Testis (tissue), 2 donors: ENCODE measurements around the gene OTULINL.

Source experiments
- POLR2A ChIP-seq: fragments of 450-650 bp; IDR thresholded peaks from one replicate; pipeline ENCODE4 v1.6.1; 2017; ENCODE audit warnings: antibody characterized with exemption, mild to moderate bottlenecking, moderate library complexity
- TF ChIP-seq, protein P1 (sequence below), 3 experiments: fragments of 450-650 bp in 2 of 3; fragments of 200-600 bp in 1 of 3; sonication (generic) in 1 of 3; IDR thresholded peaks; one replicate each; pipeline ENCODE4 v1.5.1; 2016 to 2019; ENCODE audit warnings: antibody characterized with exemption in 3 of 3, mild to moderate bottlenecking in 2 of 3, moderate library complexity in 1 of 3

DNA sequence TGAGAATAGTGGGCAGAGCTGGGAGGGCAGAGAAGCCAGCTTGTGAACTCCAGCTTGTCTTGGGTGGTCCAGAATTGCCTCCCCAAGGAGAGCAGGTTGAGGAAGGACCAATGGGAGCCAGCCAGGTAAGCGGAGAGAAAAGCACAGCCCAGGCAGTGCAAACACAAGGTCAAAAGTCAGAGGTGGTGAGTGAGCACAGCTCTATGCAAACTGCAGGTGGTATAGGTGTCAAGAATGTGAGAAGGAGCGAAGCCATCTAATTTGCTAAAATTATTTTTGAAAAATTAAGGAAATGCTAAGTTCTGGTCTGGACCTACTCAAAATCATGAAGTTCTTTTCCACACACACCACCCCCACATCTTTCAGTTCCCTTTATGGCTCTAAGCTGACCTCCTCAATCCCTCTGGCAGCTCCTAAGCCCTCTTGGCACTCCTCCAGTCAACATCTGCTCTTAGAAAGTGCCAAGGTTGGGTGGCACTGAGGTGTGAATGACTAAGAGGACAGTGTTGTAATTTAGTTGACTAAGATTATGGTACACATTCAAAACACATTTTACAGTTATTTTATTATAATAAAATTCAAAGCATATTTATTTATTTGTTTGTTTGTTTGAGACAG is 6.6 kb upstream of the OTULINL start:
- TF ChIP-seq, protein P1, sequence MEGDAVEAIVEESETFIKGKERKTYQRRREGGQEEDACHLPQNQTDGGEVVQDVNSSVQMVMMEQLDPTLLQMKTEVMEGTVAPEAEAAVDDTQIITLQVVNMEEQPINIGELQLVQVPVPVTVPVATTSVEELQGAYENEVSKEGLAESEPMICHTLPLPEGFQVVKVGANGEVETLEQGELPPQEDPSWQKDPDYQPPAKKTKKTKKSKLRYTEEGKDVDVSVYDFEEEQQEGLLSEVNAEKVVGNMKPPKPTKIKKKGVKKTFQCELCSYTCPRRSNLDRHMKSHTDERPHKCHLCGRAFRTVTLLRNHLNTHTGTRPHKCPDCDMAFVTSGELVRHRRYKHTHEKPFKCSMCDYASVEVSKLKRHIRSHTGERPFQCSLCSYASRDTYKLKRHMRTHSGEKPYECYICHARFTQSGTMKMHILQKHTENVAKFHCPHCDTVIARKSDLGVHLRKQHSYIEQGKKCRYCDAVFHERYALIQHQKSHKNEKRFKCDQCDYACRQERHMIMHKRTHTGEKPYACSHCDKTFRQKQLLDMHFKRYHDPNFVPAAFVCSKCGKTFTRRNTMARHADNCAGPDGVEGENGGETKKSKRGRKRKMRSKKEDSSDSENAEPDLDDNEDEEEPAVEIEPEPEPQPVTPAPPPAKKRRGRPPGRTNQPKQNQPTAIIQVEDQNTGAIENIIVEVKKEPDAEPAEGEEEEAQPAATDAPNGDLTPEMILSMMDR (IDR thresholded peaks at IDR 0.05) = no peak
- TF ChIP-seq POLR2A = no peak
